B cell (primary cell): ENCODE data around the gene CAPZA1. TPM values are rescaled to one million over a fixed set of nuclear protein-coding genes. Genes with fewer than 3 reads are reported as not detected.

ENCODE experiments used
- ATAC-seq: fragments of 200-7000 bp; cut with Tn5 transposase; one replicate; pipeline ENCODE4 v1.10.0; 2021; ENCODE audit warnings: low read depth, mild to moderate bottlenecking, moderate number of reproducible peaks, moderate library complexity
- CTCF ChIA-PET: fragments of 350-600 bp; sonication (Branson Sonifier 250); formaldehyde crosslinking; loops from one replicate; lab custom pipeline; 2021; ENCODE audit warnings: antibody characterized with exemption, inconsistent platforms; lab: Charles Lee
- POLR2A ChIA-PET: fragments of 350-600 bp; sonication (Branson Sonifier 250); formaldehyde crosslinking; loops from one replicate; lab custom pipeline; 2021; ENCODE audit warnings: antibody characterized with exemption; lab: Charles Lee
- DNase-seq: peaks from one replicate; pipeline ENCODE4 v3.0.0; 2013
- H2AFZ ChIP-seq: 2 replicates; pipeline ENCODE4 v1.6.1; 2012; ENCODE audit warnings: mild to moderate bottlenecking, low read depth, low read length; ENCODE audit not compliant: insufficient read depth, poor library complexity, severe bottlenecking
- H3K27ac ChIP-seq, 2 donors: 1 replicate in 1 of 2; 2 replicates in 1 of 2; pipeline ENCODE4 v1.5.1; 2012 to 2013; ENCODE audit warnings: low read length in 2 of 2, mild to moderate bottlenecking in 2 of 2, moderate library complexity in 1 of 2
- H3K27me3 ChIP-seq, 4 experiments: fragments of 200-600 bp in 1 of 4; sonication (generic) in 1 of 4; replicated peaks in 1 of 4; 1 replicate in 2 of 4; 2 replicates in 2 of 4; pipeline versions ENCODE4 v1.6.1 to v1.7.0; 2013 to 2016; ENCODE audit warnings: low read length in 3 of 4, mild to moderate bottlenecking in 2 of 4, mixed read lengths in 1 of 4, moderate library complexity in 1 of 4; ENCODE audit not compliant: insufficient read depth in 4 of 4, control insufficient read depth in 3 of 4; ENCODE audit errors: control extremely low read depth in 1 of 4
- H3K36me3 ChIP-seq, 2 experiments: replicated peaks in 1 of 2; 1 replicate in 1 of 2; 2 replicates in 1 of 2; pipeline versions ENCODE4 v1.6.1 to v1.7.1; 2013; ENCODE audit warnings: low read length in 1 of 2; ENCODE audit not compliant: insufficient read depth in 2 of 2, control insufficient read depth in 1 of 2; ENCODE audit errors: control extremely low read depth in 1 of 2, extremely low read depth in 1 of 2
- H3K4me1 ChIP-seq, 2 donors: fragments of 200-600 bp in 1 of 2; sonication (generic) in 1 of 2; 1 replicate in 1 of 2; 2 replicates in 1 of 2; pipeline versions ENCODE4 v1.5.1 to v1.6.1; 2013 to 2017; ENCODE audit warnings: low read length in 2 of 2; ENCODE audit not compliant: control insufficient read depth in 2 of 2, insufficient read depth in 2 of 2
- H3K4me2 ChIP-seq: replicated peaks from 2 replicates; pipeline ENCODE3; 2012; ENCODE audit warnings: mild to moderate bottlenecking, low read depth, low read length; ENCODE audit not compliant: poor library complexity, severe bottlenecking
- H3K4me3 ChIP-seq, 5 experiments: fragments of 200-600 bp in 1 of 5; sonication (generic) in 1 of 5; 1 replicate in 3 of 5; 2 replicates in 2 of 5; pipeline versions ENCODE4 v1.5.1 to v1.7.0; 2011 to 2016; ENCODE audit warnings: low read length in 4 of 5, mild to moderate bottlenecking in 4 of 5, low read depth in 2 of 5, control low read depth in 1 of 5, moderate library complexity in 1 of 5; ENCODE audit not compliant: insufficient read depth in 1 of 5; ENCODE audit errors: control extremely low read depth in 1 of 5, extremely low read depth in 1 of 5
- H3K79me2 ChIP-seq: fragments of 200-600 bp; sonication (generic); one replicate; pipeline ENCODE4 v1.6.0; 2016; ENCODE audit warnings: low read length; ENCODE audit not compliant: control insufficient read depth, insufficient read depth
- H3K9ac ChIP-seq: fragments of 200-600 bp; sonication (generic); 2 replicates; pipeline ENCODE4 v1.6.1; 2017; ENCODE audit warnings: mild to moderate bottlenecking, low read length, moderate library complexity
- H3K9me3 ChIP-seq, 3 donors: one replicate each; pipeline versions ENCODE4 v1.6.1 to v1.7.1; 2013; ENCODE audit warnings: low read length in 2 of 3; ENCODE audit not compliant: control insufficient read depth in 2 of 3, insufficient read depth in 1 of 3; ENCODE audit errors: control extremely low read depth in 1 of 3
- H4K20me1 ChIP-seq: 2 replicates; pipeline ENCODE4 v1.6.0; 2012; ENCODE audit warnings: mild to moderate bottlenecking, low read length; ENCODE audit not compliant: insufficient read depth, control insufficient read depth, poor library complexity, severe bottlenecking
- H3K27ac Mint-ChIP-seq: one replicate; pipeline ENCODE4 v1.8.0; 2021; ENCODE audit warnings: mixed read lengths
- H3K27me3 Mint-ChIP-seq: one replicate; pipeline ENCODE4 v1.8.0; 2021; ENCODE audit warnings: mixed read lengths
- H3K4me1 Mint-ChIP-seq: one replicate; pipeline ENCODE4 v1.8.0; 2021; ENCODE audit warnings: mixed read lengths
- H3K4me3 Mint-ChIP-seq: one replicate; pipeline ENCODE4 v1.8.0; 2021; ENCODE audit warnings: mixed read lengths
- H3K9me3 Mint-ChIP-seq: one replicate; pipeline ENCODE4 v1.8.0; 2022; ENCODE audit warnings: mixed read lengths; ENCODE audit not compliant: insufficient read depth
- EZH2 ChIP-seq: IDR thresholded peaks from 2 replicates; pipeline ENCODE4 v1.6.1; 2012; ENCODE audit warnings: borderline replicate concordance, low read depth, mild to moderate bottlenecking, moderate library complexity, low read length; ENCODE audit not compliant: insufficient read depth, poor library complexity, severe bottlenecking
- WGBS: methylation state at CpG from one replicate; pipeline ENCODE4 v1.1.5; 2013; ENCODE audit warnings: missing lambda C conversion rate; ENCODE audit not compliant: insufficient coverage; 5-methylcytosine and 5-hydroxymethylcytosine counted together
- intact Hi-C: fragments of 100-400 bp; cut with micrococcal nuclease; formaldehyde crosslinking; loops from one replicate; pipeline ENCODE4 v1.10.0; 2022
- polyA plus RNA-seq: library from polyadenylated mRNA; depleted of rRNA; stranded (reverse); fragments of >200 nt; gene quantifications from 2 replicates; pipeline ENCODE4 v1.2.3, GENCODE V29; 2012
- total RNA-seq, 2 donors: library from RNA; stranded (reverse); fragments of 120-200 nt in 1 of 2; gene quantifications; 1 replicate in 1 of 2; 2 replicates in 1 of 2; pipeline versions ENCODE4 v1.2.3 to v1.2.4, GENCODE V29; 2013 to 2022
- TF ChIP-seq, protein P1 (sequence below): fragments of 200-600 bp; IDR thresholded peaks from one replicate; pipeline ENCODE4 v1.8.0; 2022; ENCODE audit warnings: antibody characterized with exemption, mild to moderate bottlenecking

CAPZA1 gene
- total and polyA plus RNA-seq, 2 donors (not counting 1 experiment from before 2014, with no cell fraction given): 52.2 to 172 TPM

DNA sequence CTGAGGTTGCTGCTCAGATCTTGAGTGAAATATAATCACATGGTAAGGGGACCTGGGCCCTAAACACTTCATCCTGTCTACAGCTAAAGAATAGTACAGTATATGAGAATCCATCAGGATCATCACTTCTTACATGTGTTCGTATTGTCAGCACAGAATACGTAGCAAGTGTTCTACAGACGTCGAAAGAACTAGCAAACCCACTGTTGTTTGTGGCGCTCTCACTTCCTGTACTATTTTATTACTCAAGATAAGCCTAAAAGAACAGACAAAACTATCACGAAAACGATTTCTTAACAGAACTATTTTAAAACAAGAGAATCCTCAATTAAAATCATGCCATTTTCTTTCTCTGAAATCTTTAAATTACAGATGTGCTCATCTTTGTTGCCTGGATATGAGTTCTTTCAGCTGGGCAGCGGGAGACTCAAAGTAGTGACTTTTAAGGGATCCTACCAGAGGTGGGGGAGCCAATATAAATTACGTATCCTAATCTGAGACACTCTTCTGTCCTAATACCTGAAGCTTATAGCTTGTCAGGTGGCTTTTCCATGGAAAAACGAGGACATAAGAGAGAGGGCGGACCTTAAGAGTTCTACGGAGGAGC, 1.4 kb upstream of the CAPZA1 start:
- ChIA-PET CTCF (interaction anchor here (0.8 to 2.8 kb wide), 7 partner anchors 56 to 227 kb away, joined by 3 to 10 read pairs (median 9); partner anchors contain the start of genes MOV10, PPM1J and RHOC), POLR2A (interaction anchor here (0.6 to 1.9 kb wide), 7 partner anchors 23 to 459 kb away, joined by 3 to 7 read pairs (median 4); partner anchors contain the start of gene MOV10)
- Mint-ChIP-seq H3K4me1 (peaks cover 37% of the 10 kb centered on the region), H3K27me3 (no peaks in the 10 kb centered on the region), H3K27ac (peak overlapping the region; percentile 99), H3K4me3 (peak overlapping the region; percentile 97), H3K9me3 (no peaks in the 10 kb centered on the region)
- Histone ChIP-seq H3K9ac (peak overlapping the region; percentile 98), H3K27ac (peak overlapping the region; percentile 94 to 99), H3K4me2 (peak overlapping the region; percentile 87), H3K4me1 (peaks cover 31 to 34% of the 10 kb centered on the region in 2 donors), H3K27me3 (no peaks in the 10 kb centered on the region), H4K20me1 (peaks cover 10% of the 10 kb centered on the region), H3K4me3 (peak overlapping the region; percentile 69 to 97 (median 91)), H3K79me2 (peaks cover 60% of the 10 kb centered on the region), H2AFZ (peak overlapping the region; percentile 80), H3K36me3 (no peaks in the 10 kb centered on the region), H3K9me3 (no peaks in the 10 kb centered on the region)
- 0% methylated on average over 8 of the region's 12 CpGs for WGBS
- intact Hi-C loops: loop anchor here (2.0 to 10.0 kb wide), 7 partner anchors 89 to 1137 kb away; partner anchors contain the start of genes LRIG2, PHTF1, PPM1J and RHOC
- TF ChIP-seq EZH2: no peak
- TF ChIP-seq, protein P1, sequence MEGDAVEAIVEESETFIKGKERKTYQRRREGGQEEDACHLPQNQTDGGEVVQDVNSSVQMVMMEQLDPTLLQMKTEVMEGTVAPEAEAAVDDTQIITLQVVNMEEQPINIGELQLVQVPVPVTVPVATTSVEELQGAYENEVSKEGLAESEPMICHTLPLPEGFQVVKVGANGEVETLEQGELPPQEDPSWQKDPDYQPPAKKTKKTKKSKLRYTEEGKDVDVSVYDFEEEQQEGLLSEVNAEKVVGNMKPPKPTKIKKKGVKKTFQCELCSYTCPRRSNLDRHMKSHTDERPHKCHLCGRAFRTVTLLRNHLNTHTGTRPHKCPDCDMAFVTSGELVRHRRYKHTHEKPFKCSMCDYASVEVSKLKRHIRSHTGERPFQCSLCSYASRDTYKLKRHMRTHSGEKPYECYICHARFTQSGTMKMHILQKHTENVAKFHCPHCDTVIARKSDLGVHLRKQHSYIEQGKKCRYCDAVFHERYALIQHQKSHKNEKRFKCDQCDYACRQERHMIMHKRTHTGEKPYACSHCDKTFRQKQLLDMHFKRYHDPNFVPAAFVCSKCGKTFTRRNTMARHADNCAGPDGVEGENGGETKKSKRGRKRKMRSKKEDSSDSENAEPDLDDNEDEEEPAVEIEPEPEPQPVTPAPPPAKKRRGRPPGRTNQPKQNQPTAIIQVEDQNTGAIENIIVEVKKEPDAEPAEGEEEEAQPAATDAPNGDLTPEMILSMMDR: no peak
- ATAC-seq (peak; percentile 9), DNase-seq (peak; percentile 68)
